ENCODE results near the gene WRNIP1. TPM values are rescaled to one million over a fixed set of nuclear protein-coding genes. Genes with fewer than 3 reads are reported as not detected.

Gene WRNIP1
- total and polyA plus RNA-seq, 10 donors, result 31.4 to 47.7 (median 39.4) TPM

DNA sequence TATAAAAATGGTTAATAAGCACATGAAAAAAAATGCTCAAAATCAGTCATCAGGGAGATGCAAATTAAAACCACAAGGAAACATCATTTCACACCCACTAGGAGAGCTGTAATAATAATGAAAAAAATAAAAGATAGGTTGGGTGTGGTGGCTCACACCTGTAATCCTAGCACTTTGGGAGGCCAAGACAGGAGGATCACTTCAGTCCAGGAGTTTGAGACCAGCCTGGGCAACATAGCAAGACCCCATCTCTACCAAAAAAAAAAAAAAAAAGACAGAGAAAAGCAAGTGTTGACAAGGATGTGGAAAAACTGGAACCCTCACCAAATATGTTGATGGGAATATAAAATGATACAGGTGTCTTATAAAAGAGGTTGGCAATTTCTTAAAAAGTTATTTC is 11.4 kb upstream of the WRNIP1 start:
- Histone ChIP-seq H3K27ac (no peak overlapping the region), H3K36me3 (no peaks in the 10 kb centered on the region), H3K4me3 (no peak overlapping the region), H3K4me1 (peaks cover 0 to 9% (median 6%) of the 10 kb centered on the region in 6 donors), H3K9me3 (no peaks in the 10 kb centered on the region), H3K27me3 (replicated peaks in 1 of 7) (peaks cover 0 to 15% (median 0%) of the 10 kb centered on the region in 7 donors)
- TF ChIP-seq, protein P1, sequence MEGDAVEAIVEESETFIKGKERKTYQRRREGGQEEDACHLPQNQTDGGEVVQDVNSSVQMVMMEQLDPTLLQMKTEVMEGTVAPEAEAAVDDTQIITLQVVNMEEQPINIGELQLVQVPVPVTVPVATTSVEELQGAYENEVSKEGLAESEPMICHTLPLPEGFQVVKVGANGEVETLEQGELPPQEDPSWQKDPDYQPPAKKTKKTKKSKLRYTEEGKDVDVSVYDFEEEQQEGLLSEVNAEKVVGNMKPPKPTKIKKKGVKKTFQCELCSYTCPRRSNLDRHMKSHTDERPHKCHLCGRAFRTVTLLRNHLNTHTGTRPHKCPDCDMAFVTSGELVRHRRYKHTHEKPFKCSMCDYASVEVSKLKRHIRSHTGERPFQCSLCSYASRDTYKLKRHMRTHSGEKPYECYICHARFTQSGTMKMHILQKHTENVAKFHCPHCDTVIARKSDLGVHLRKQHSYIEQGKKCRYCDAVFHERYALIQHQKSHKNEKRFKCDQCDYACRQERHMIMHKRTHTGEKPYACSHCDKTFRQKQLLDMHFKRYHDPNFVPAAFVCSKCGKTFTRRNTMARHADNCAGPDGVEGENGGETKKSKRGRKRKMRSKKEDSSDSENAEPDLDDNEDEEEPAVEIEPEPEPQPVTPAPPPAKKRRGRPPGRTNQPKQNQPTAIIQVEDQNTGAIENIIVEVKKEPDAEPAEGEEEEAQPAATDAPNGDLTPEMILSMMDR (IDR thresholded peaks at IDR 0.05 in 8 of 11, conservative IDR thresholded peaks at IDR 0.05 in 3 of 11), result no peak
- TF ChIP-seq POLR2A (IDR thresholded peaks at IDR 0.05) (no peak), POLR2AphosphoS5 (IDR thresholded peaks at IDR 0.05) (no peak)
- no peak for DNase-seq
- intact Hi-C loops (cut with DNase I; ENCODE audit: low total_unique reads), result no loop called here

DNA sequence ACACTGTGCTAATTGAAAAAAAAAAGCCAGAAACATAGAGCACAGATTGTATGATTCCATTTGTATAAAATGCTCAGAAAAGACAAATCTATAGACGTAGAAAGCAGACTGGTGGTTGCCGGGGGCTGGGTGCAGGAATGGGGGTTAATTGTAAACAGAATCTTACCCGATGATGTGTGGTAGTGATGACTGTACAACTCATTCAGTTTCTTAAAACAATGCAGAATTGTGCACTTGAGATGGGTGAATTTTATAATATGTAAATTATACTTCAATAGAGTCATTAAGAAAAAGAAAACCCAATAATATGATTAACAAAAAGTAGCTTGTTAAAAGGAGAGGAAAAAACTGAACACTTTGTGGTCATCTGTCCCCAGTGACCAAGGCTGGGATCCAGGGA is 10.8 kb upstream of the WRNIP1 start:
- Histone ChIP-seq H3K27ac (no peak overlapping the region), H3K27me3 (replicated peaks in 1 of 7) (peaks cover 0 to 15% (median 0%) of the 10 kb centered on the region in 7 donors), H3K36me3 (no peaks in the 10 kb centered on the region), H3K4me1 (peaks cover 0 to 9% (median 6%) of the 10 kb centered on the region in 6 donors), H3K4me3 (no peak overlapping the region), H3K9me3 (no peaks in the 10 kb centered on the region)
- WGBS, 5 donors, result 59 to 95% (median 63%) methylated on average over 2 to 3 of the region's 3 CpGs
- no peak for DNase-seq
- intact Hi-C loops (cut with DNase I; ENCODE audit: low total_unique reads), result no loop called here
- TF ChIP-seq, protein P1 (IDR thresholded peaks at IDR 0.05 in 8 of 11, conservative IDR thresholded peaks at IDR 0.05 in 3 of 11), result no peak
- TF ChIP-seq POLR2AphosphoS5 (IDR thresholded peaks at IDR 0.05) (no peak), POLR2A (IDR thresholded peaks at IDR 0.05) (no peak)

DNA sequence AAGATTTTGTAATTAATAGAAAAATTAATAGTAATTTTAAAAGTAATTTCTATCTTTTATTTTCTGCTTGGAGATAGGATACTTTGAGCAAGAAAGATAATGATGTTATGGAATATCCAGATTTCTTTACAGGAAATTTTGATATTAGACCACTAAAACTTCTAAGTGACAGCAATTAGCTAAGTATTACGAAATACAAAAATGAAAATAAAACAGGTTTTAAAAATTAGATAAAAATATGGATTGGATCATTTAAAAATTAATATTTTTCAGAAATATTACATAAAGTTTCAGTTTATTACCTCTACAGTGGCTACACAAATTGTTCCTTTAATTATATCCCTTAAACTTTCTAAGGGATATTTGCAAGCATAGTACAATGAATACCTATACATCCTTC is 10.3 kb upstream of the WRNIP1 start:
- Histone ChIP-seq H3K9me3 (no peaks in the 10 kb centered on the region), H3K27ac (no peak overlapping the region), H3K4me3 (no peak overlapping the region), H3K4me1 (peaks cover 0 to 5% (median 3%) of the 10 kb centered on the region in 6 donors), H3K36me3 (no peaks in the 10 kb centered on the region), H3K27me3 (replicated peaks in 1 of 7) (peaks cover 0 to 15% (median 0%) of the 10 kb centered on the region in 7 donors)
- 75 to 93% (median 86%) methylated on average over 1 of the region's 1 CpG for WGBS, 5 donors
- TF ChIP-seq POLR2AphosphoS5 (IDR thresholded peaks at IDR 0.05) (no peak), POLR2A (IDR thresholded peaks at IDR 0.05) (no peak)
- TF ChIP-seq, protein P1 (IDR thresholded peaks at IDR 0.05 in 8 of 11, conservative IDR thresholded peaks at IDR 0.05 in 3 of 11), result no peak
- intact Hi-C loops (cut with DNase I; ENCODE audit: low total_unique reads), result no loop called here
- no peak for DNase-seq

DNA sequence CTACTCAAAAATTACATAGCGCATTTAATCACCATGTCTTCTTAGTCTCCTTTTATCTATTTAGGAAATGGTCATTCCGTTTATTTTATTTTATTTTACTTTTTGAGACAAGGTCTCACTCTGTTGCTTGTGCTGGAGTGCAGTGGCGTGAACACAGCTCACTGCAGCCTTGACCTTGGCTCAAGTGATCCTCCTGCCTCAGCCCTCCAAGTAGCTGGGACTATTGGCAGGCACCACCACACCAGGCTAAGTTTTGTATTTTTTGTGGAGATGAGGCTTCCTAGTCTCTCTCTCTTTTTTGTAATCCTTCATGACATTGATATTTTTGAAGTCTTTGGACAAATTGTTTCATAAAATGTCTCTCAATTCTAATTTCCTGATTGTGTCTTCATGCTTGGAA is 9.7 kb upstream of the WRNIP1 start:
- H3K9me3 ChIP-seq, result no peaks in the 10 kb centered on the region
- TF ChIP-seq, protein P1 (IDR thresholded peaks at IDR 0.05 in 8 of 11, conservative IDR thresholded peaks at IDR 0.05 in 3 of 11), result no peak
- TF ChIP-seq POLR2AphosphoS5 (IDR thresholded peaks at IDR 0.05) (no peak), POLR2A (IDR thresholded peaks at IDR 0.05) (no peak)
- intact Hi-C loops (cut with DNase I; ENCODE audit: low total_unique reads), result no loop called here
- H3K27me3 ChIP-seq (replicated peaks in 1 of 7), result peaks cover 0 to 13% (median 0%) of the 10 kb centered on the region in 7 donors
- WGBS, 5 donors, result 79 to 90% (median 82%) methylated on average over 3 of the region's 3 CpGs
- no peak overlapping the region for H3K27ac ChIP-seq
- no peak overlapping the region for H3K4me3 ChIP-seq
- H3K4me1 ChIP-seq, result no peaks in the 10 kb centered on the region
- no peaks in the 10 kb centered on the region for H3K36me3 ChIP-seq
- DNase-seq, result no peak

Measured in spleen (tissue), 11 donors.